NCI-H82 treated with DMSO at 0.1 percent for 48 hours (cell line): ENCODE data around the gene ACADS.
"Not testable (repeated sequence)": the region's sequence is repeated elsewhere in the genome, so short reads cannot be mapped to it uniquely, and the experiment has no call there.

Experiments
- DNase-seq: peaks from one replicate; lab custom pipeline; 2025; ENCODE audit not compliant: unreplicated experiment; lab: John Stamatoyannopoulos, UW

The ACADS gene

GRCh38 chr12:120725151-120725658 is 421 bp upstream of the ACADS start:
- no peak for DNase-seq

- no peak for DNase-seq
Measured at GRCh38 chr12:120726510-120726793, 826 bp downstream of the ACADS start.

GRCh38 chr12:120726961-120727360 is 1.3 kb downstream of the ACADS start:
- DNase-seq: no peak

- not testable (repeated sequence) for DNase-seq
Measured at GRCh38 chr12:120732198-120732597, 6.6 kb downstream of the ACADS start.

- no peak for DNase-seq
Measured at GRCh38 chr12:120733574-120733973, 7.9 kb downstream of the ACADS start.

GRCh38 chr12:120734210-120734609 is 8.6 kb downstream of the ACADS start:
- DNase-seq: no peak

GRCh38 chr12:120735181-120735580 is 9.6 kb downstream of the ACADS start:
- no peak for DNase-seq

- no peak for DNase-seq
Measured at GRCh38 chr12:120736404-120737331, 11.0 kb downstream of the ACADS start.

GRCh38 chr12:120737557-120738251 is 12.1 kb downstream of the ACADS start:
- no peak for DNase-seq

- DNase-seq: no peak
Measured at GRCh38 chr12:120738252-120739030, 12.8 kb downstream of the ACADS start.

GRCh38 chr12:120739031-120739762 is 13.6 kb downstream of the ACADS start:
- DNase-seq: no peak

GRCh38 chr12:120739821-120740613 is 14.4 kb downstream of the ACADS start:
- no peak for DNase-seq

- DNase-seq: no peak
Measured at GRCh38 chr12:120740871-120741270, 15.2 kb downstream of the ACADS start.

GRCh38 chr12:120741476-120742421 is 16.1 kb downstream of the ACADS start:
- DNase-seq: no peak

GRCh38 chr12:120744922-120745493 is 19.4 kb downstream of the ACADS start:
- DNase-seq: no peak

GRCh38 chr12:120748242-120748641 is 22.6 kb downstream of the ACADS start:
- DNase-seq: no peak

GRCh38 chr12:120749256-120749655 is 23.6 kb downstream of the ACADS start:
- no peak for DNase-seq

- DNase-seq: no peak
Measured at GRCh38 chr12:120750806-120751205, 25.2 kb downstream of the ACADS start.
